ENCODE measurements around the gene COL18A1.

- TF ChIP-seq CTCF (IDR thresholded peaks at IDR 0.05), result no peak
- no peak for TF ChIP-seq EZH2 (IDR thresholded peaks at IDR 0.05; ENCODE audit: borderline replicate concordance, insufficient read depth, low read depth, low read length, poor library complexity, severe bottlenecking)
These were observed 33.9 kb upstream of the COL18A1 start for GRCh38 chr21:45371081-45371480.
